HL-60 (cell line): Measurements from ENCODE around the gene DYNC1I2.
"Not testable (repeated sequence)": the region's sequence is repeated elsewhere in the genome, so short reads cannot be mapped to it uniquely, and the experiment has no call there.

ENCODE experiments used
- DNase-seq, 2 experiments: peaks; one replicate each; pipeline ENCODE4 v3.0.0-alpha.2; 2010 to 2020; ENCODE audit warnings: low read depth in 1 of 2, low spot score in 1 of 2
- H3K27ac ChIP-seq: fragments of 250-450 bp; sonication (Bioruptor Pico); replicated peaks from 2 replicates; pipeline ENCODE4 v1.5.1; 2020; ENCODE audit warnings: mild to moderate bottlenecking, moderate library complexity
- H3K27me3 ChIP-seq: fragments of 250-450 bp; sonication (Bioruptor Pico); 2 replicates; pipeline ENCODE4 v1.5.1; 2021; ENCODE audit warnings: mild to moderate bottlenecking, moderate library complexity; ENCODE audit not compliant: insufficient read depth, poor library complexity, severe bottlenecking
- H3K4me3 ChIP-seq: replicated peaks from 2 replicates; pipeline ENCODE4 v1.5.1; 2011; ENCODE audit warnings: mild to moderate bottlenecking, control low read depth, low read length; ENCODE audit not compliant: insufficient read depth
- GABPA ChIP-seq: IDR thresholded peaks from 2 replicates; pipeline ENCODE4 v1.6.1; 2012; ENCODE audit warnings: low read depth
- POLR2AphosphoS5 ChIP-seq: IDR thresholded peaks from 2 replicates; pipeline ENCODE4 v1.6.1; 2012; ENCODE audit warnings: low read depth
- SPI1 ChIP-seq: IDR thresholded peaks from 2 replicates; pipeline ENCODE4 v1.6.1; 2012; ENCODE audit warnings: low read depth, mild to moderate bottlenecking, borderline replicate concordance
- TF ChIP-seq, protein P1 (sequence below): IDR thresholded peaks from 2 replicates; pipeline ENCODE4 v1.6.1; 2012; ENCODE audit warnings: low read depth; ENCODE audit not compliant: insufficient replicate concordance
- TF ChIP-seq, protein P2 (sequence below): IDR thresholded peaks from one replicate; pipeline ENCODE4 v1.5.1; 2011; ENCODE audit warnings: low read length, control low read depth, inconsistent platforms; ENCODE audit not compliant: insufficient read depth

DYNC1I2 gene

GRCh38 chr2:171771463-171771862 lies 84.2 kb downstream of the DYNC1I2 start:
- TF ChIP-seq GABPA (no peak), SPI1 (no peak), POLR2AphosphoS5 (no peak)
- TF ChIP-seq, protein P1, sequence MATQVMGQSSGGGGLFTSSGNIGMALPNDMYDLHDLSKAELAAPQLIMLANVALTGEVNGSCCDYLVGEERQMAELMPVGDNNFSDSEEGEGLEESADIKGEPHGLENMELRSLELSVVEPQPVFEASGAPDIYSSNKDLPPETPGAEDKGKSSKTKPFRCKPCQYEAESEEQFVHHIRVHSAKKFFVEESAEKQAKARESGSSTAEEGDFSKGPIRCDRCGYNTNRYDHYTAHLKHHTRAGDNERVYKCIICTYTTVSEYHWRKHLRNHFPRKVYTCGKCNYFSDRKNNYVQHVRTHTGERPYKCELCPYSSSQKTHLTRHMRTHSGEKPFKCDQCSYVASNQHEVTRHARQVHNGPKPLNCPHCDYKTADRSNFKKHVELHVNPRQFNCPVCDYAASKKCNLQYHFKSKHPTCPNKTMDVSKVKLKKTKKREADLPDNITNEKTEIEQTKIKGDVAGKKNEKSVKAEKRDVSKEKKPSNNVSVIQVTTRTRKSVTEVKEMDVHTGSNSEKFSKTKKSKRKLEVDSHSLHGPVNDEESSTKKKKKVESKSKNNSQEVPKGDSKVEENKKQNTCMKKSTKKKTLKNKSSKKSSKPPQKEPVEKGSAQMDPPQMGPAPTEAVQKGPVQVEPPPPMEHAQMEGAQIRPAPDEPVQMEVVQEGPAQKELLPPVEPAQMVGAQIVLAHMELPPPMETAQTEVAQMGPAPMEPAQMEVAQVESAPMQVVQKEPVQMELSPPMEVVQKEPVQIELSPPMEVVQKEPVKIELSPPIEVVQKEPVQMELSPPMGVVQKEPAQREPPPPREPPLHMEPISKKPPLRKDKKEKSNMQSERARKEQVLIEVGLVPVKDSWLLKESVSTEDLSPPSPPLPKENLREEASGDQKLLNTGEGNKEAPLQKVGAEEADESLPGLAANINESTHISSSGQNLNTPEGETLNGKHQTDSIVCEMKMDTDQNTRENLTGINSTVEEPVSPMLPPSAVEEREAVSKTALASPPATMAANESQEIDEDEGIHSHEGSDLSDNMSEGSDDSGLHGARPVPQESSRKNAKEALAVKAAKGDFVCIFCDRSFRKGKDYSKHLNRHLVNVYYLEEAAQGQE = no peak
- TF ChIP-seq, protein P2, sequence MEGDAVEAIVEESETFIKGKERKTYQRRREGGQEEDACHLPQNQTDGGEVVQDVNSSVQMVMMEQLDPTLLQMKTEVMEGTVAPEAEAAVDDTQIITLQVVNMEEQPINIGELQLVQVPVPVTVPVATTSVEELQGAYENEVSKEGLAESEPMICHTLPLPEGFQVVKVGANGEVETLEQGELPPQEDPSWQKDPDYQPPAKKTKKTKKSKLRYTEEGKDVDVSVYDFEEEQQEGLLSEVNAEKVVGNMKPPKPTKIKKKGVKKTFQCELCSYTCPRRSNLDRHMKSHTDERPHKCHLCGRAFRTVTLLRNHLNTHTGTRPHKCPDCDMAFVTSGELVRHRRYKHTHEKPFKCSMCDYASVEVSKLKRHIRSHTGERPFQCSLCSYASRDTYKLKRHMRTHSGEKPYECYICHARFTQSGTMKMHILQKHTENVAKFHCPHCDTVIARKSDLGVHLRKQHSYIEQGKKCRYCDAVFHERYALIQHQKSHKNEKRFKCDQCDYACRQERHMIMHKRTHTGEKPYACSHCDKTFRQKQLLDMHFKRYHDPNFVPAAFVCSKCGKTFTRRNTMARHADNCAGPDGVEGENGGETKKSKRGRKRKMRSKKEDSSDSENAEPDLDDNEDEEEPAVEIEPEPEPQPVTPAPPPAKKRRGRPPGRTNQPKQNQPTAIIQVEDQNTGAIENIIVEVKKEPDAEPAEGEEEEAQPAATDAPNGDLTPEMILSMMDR = no peak
- Histone ChIP-seq H3K27ac (no peak overlapping the region), H3K4me3 (no peak overlapping the region), H3K27me3 (no peaks in the 10 kb centered on the region)
- no peak for DNase-seq

GRCh38 chr2:171772373-171772772 lies 85.1 kb downstream of the DYNC1I2 start:
- Histone ChIP-seq H3K27me3 (no peaks in the 10 kb centered on the region), H3K27ac (no peak overlapping the region), H3K4me3 (no peak overlapping the region)
- TF ChIP-seq, protein P1 = no peak
- no peak for TF ChIP-seq SPI1
- TF ChIP-seq, protein P2 = no peak
- no peak for TF ChIP-seq POLR2AphosphoS5
- no peak for TF ChIP-seq GABPA
- no peak for DNase-seq

GRCh38 chr2:171774581-171774980 lies 87.3 kb downstream of the DYNC1I2 start:
- not testable (repeated sequence) for DNase-seq, H3K4me3 ChIP-seq, H3K27me3 ChIP-seq, H3K27ac ChIP-seq

DNA sequence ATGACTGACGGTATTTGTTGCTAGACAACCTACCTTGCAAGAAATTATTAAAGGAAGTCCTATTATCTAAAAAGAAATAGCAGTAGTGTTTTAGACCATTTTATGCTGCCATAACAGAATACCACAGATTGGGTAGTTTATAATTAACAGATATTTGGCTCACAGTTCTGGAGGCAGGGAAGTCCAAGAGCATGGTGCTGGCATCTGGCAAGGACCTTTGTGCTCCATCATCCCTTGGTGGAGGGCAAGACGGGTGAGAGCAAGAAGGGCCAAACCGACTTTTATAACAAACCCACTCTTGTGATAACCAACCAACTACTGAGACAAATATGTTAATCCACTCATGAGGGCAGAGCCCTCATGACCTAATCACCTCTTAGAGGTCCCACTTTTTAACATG lies 91.2 kb downstream of the DYNC1I2 start:
- no peaks in the 10 kb centered on the region for H3K27me3 ChIP-seq
- no peak overlapping the region for H3K27ac ChIP-seq
- TF ChIP-seq GABPA = no peak
- TF ChIP-seq, protein P2 = no peak
- TF ChIP-seq POLR2AphosphoS5 = no peak
- TF ChIP-seq SPI1 = no peak
- TF ChIP-seq, protein P1 = no peak
- no peak for DNase-seq
- no peak overlapping the region for H3K4me3 ChIP-seq
